PFSK-1 (cell line): ENCODE measurements around the gene SPSB4.

ENCODE experiments used
- FOXP2 ChIP-seq: optimal IDR thresholded peaks from 2 replicates; pipeline ENCODE3; 2011; ENCODE audit warnings: borderline replicate concordance, control low read depth, inconsistent platforms; ENCODE audit not compliant: insufficient read depth; ENCODE audit errors: extremely low read length, extremely low read depth
- POLR2AphosphoS5 ChIP-seq: IDR thresholded peaks from 2 replicates; pipeline ENCODE4 v1.6.1; 2012; ENCODE audit warnings: low read depth, mild to moderate bottlenecking, control low read depth, low read length, moderate library complexity
- SIN3A ChIP-seq: IDR thresholded peaks from 2 replicates; pipeline ENCODE4 v1.6.1; 2012; ENCODE audit warnings: mild to moderate bottlenecking, low read length, moderate library complexity, borderline replicate concordance; ENCODE audit not compliant: insufficient read depth
- TAF1 ChIP-seq: IDR thresholded peaks from 2 replicates; pipeline ENCODE4 v1.6.1; 2012; ENCODE audit warnings: low read length, control low read depth, borderline replicate concordance; ENCODE audit not compliant: insufficient read depth
- TF ChIP-seq, protein P1 (sequence below), 2 experiments: IDR thresholded peaks; 2 replicates each; pipeline versions ENCODE4 v1.6.1 to v1.8.0; 2011 to 2012; ENCODE audit warnings: low read depth in 2 of 2, low read length in 2 of 2, control low read depth in 1 of 2, inconsistent platforms in 1 of 2, mild to moderate bottlenecking in 1 of 2, moderate library complexity in 1 of 2; ENCODE audit not compliant: insufficient read depth in 1 of 2

DNA sequence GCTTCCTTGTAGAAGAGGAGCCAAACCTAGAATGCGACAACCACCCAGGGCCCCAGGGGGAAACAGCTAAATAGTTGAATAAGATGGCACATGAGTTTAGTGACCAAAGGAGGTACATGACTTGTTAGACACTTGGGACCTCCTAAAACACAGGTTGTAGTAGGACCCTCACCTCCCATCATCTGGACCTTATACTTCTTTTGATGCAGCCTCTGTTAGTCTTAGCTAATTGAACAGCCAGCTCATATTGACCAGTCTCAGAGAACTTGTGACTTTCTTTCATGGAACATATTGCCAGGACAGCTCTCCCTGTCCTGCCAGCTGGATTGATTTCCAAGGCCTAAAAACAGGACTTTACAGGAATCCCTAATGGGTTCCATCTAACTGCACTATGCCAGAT is 45.0 kb downstream of the SPSB4 start:
- TF ChIP-seq POLR2AphosphoS5 = no peak
- TF ChIP-seq TAF1 = no peak
- TF ChIP-seq SIN3A = no peak
- TF ChIP-seq, protein P1, sequence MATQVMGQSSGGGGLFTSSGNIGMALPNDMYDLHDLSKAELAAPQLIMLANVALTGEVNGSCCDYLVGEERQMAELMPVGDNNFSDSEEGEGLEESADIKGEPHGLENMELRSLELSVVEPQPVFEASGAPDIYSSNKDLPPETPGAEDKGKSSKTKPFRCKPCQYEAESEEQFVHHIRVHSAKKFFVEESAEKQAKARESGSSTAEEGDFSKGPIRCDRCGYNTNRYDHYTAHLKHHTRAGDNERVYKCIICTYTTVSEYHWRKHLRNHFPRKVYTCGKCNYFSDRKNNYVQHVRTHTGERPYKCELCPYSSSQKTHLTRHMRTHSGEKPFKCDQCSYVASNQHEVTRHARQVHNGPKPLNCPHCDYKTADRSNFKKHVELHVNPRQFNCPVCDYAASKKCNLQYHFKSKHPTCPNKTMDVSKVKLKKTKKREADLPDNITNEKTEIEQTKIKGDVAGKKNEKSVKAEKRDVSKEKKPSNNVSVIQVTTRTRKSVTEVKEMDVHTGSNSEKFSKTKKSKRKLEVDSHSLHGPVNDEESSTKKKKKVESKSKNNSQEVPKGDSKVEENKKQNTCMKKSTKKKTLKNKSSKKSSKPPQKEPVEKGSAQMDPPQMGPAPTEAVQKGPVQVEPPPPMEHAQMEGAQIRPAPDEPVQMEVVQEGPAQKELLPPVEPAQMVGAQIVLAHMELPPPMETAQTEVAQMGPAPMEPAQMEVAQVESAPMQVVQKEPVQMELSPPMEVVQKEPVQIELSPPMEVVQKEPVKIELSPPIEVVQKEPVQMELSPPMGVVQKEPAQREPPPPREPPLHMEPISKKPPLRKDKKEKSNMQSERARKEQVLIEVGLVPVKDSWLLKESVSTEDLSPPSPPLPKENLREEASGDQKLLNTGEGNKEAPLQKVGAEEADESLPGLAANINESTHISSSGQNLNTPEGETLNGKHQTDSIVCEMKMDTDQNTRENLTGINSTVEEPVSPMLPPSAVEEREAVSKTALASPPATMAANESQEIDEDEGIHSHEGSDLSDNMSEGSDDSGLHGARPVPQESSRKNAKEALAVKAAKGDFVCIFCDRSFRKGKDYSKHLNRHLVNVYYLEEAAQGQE (IDR thresholded peaks at IDR 0.05; ENCODE audit: insufficient read depth in 1 of 2, low read depth in 2 of 2, low read length in 2 of 2) = no peak
- TF ChIP-seq FOXP2 = no peak
